ENCODE results near the gene BTBD16.

The BTBD16 gene

GRCh38 chr10:122271076-122271475 is at the start of gene BTBD16:
BTBD16 (plus strand) TSS chr10:122271296; CDS start chr10:122275082, 3,786 bp downstream.
- Histone ChIP-seq H3K27me3 (ENCODE audit: control insufficient read depth, insufficient read depth, low read length) (no peaks in the 10 kb centered on the region), H3K9ac (ENCODE audit: low read length) (no peak within 1 kb of the TSS), H3K4me1 (ENCODE audit: control insufficient read depth, low read depth, low read length) (no peaks in the 10 kb centered on the region), H3K9me3 (ENCODE audit: control insufficient read depth, low read depth, low read length) (no peaks in the 10 kb centered on the region), H3K4me3 (ENCODE audit: low read length) (no peak within 1 kb of the TSS), H3K27ac (ENCODE audit: low read length) (no peak within 1 kb of the TSS), H3K36me3 (ENCODE audit: control insufficient read depth, low read depth, low read length) (no peaks in the 10 kb centered on the region)

- H3K4me1 ChIP-seq (ENCODE audit: control insufficient read depth, low read depth, low read length), result no peaks in the 10 kb centered on the region
- H3K9me3 ChIP-seq (ENCODE audit: control insufficient read depth, low read depth, low read length), result no peaks in the 10 kb centered on the region
- H3K27ac ChIP-seq (ENCODE audit: low read length), result no peak overlapping the region
- H3K36me3 ChIP-seq (ENCODE audit: control insufficient read depth, low read depth, low read length), result peaks cover 72% of the 10 kb centered on the region
- no peaks in the 10 kb centered on the region for H3K27me3 ChIP-seq (ENCODE audit: control insufficient read depth, insufficient read depth, low read length)
- no peak overlapping the region for H3K4me3 ChIP-seq (ENCODE audit: low read length)
- H3K9ac ChIP-seq (ENCODE audit: low read length), result no peak overlapping the region
Measured at GRCh38 chr10:122221958-122222357, 49.1 kb upstream of the BTBD16 start.

- H3K27me3 ChIP-seq (ENCODE audit: control insufficient read depth, insufficient read depth, low read length), result no peaks in the 10 kb centered on the region
- no peaks in the 10 kb centered on the region for H3K4me1 ChIP-seq (ENCODE audit: control insufficient read depth, low read depth, low read length)
- no peak overlapping the region for H3K27ac ChIP-seq (ENCODE audit: low read length)
- no peak overlapping the region for H3K4me3 ChIP-seq (ENCODE audit: low read length)
- no peaks in the 10 kb centered on the region for H3K9me3 ChIP-seq (ENCODE audit: control insufficient read depth, low read depth, low read length)
- no peak overlapping the region for H3K9ac ChIP-seq (ENCODE audit: low read length)
- H3K36me3 ChIP-seq (ENCODE audit: control insufficient read depth, low read depth, low read length), result peaks cover 75% of the 10 kb centered on the region
Measured at GRCh38 chr10:122222638-122223037, 48.5 kb upstream of the BTBD16 start.

GRCh38 chr10:122224159-122224558 is 46.9 kb upstream of the BTBD16 start:
- Histone ChIP-seq H3K4me1 (ENCODE audit: control insufficient read depth, low read depth, low read length) (no peaks in the 10 kb centered on the region), H3K27me3 (ENCODE audit: control insufficient read depth, insufficient read depth, low read length) (no peaks in the 10 kb centered on the region), H3K4me3 (ENCODE audit: low read length) (no peak overlapping the region), H3K9me3 (ENCODE audit: control insufficient read depth, low read depth, low read length) (no peaks in the 10 kb centered on the region), H3K36me3 (ENCODE audit: control insufficient read depth, low read depth, low read length) (peaks cover 76% of the 10 kb centered on the region), H3K9ac (ENCODE audit: low read length) (no peak overlapping the region), H3K27ac (ENCODE audit: low read length) (no peak overlapping the region)

GRCh38 chr10:122225330-122225729 is 45.8 kb upstream of the BTBD16 start:
- H3K4me1 ChIP-seq (ENCODE audit: control insufficient read depth, low read depth, low read length), result no peaks in the 10 kb centered on the region

GRCh38 chr10:122227754-122228153 is 43.3 kb upstream of the BTBD16 start:
- Histone ChIP-seq H3K36me3 (ENCODE audit: control insufficient read depth, low read depth, low read length) (peaks cover 83% of the 10 kb centered on the region), H3K4me1 (ENCODE audit: control insufficient read depth, low read depth, low read length) (no peaks in the 10 kb centered on the region)

More at GRCh38 chr10:122225330-122225729, 45.8 kb upstream of the BTBD16 start:
- H3K27me3 ChIP-seq (ENCODE audit: control insufficient read depth, insufficient read depth, low read length), result no peaks in the 10 kb centered on the region
- H3K4me3 ChIP-seq (ENCODE audit: low read length), result no peak overlapping the region
- peaks cover 79% of the 10 kb centered on the region for H3K36me3 ChIP-seq (ENCODE audit: control insufficient read depth, low read depth, low read length)
- H3K9me3 ChIP-seq (ENCODE audit: control insufficient read depth, low read depth, low read length), result no peaks in the 10 kb centered on the region
- H3K27ac ChIP-seq (ENCODE audit: low read length), result no peak overlapping the region
- no peak overlapping the region for H3K9ac ChIP-seq (ENCODE audit: low read length)

GRCh38 chr10:122229666-122230065 is 41.4 kb upstream of the BTBD16 start:
- Histone ChIP-seq H3K9ac (ENCODE audit: low read length) (no peak overlapping the region), H3K4me1 (ENCODE audit: control insufficient read depth, low read depth, low read length) (no peaks in the 10 kb centered on the region), H3K27me3 (ENCODE audit: control insufficient read depth, insufficient read depth, low read length) (no peaks in the 10 kb centered on the region), H3K36me3 (ENCODE audit: control insufficient read depth, low read depth, low read length) (peaks cover 80% of the 10 kb centered on the region), H3K4me3 (ENCODE audit: low read length) (no peak overlapping the region), H3K9me3 (ENCODE audit: control insufficient read depth, low read depth, low read length) (no peaks in the 10 kb centered on the region), H3K27ac (ENCODE audit: low read length) (no peak overlapping the region)

More at GRCh38 chr10:122227754-122228153, 43.3 kb upstream of the BTBD16 start:
- no peaks in the 10 kb centered on the region for H3K27me3 ChIP-seq (ENCODE audit: control insufficient read depth, insufficient read depth, low read length)
- H3K9ac ChIP-seq (ENCODE audit: low read length), result no peak overlapping the region
- H3K9me3 ChIP-seq (ENCODE audit: control insufficient read depth, low read depth, low read length), result no peaks in the 10 kb centered on the region
- H3K27ac ChIP-seq (ENCODE audit: low read length), result no peak overlapping the region
- no peak overlapping the region for H3K4me3 ChIP-seq (ENCODE audit: low read length)

GRCh38 chr10:122230222-122230621 is 40.9 kb upstream of the BTBD16 start:
- Histone ChIP-seq H3K9ac (ENCODE audit: low read length) (no peak overlapping the region), H3K9me3 (ENCODE audit: control insufficient read depth, low read depth, low read length) (no peaks in the 10 kb centered on the region), H3K4me3 (ENCODE audit: low read length) (no peak overlapping the region), H3K27me3 (ENCODE audit: control insufficient read depth, insufficient read depth, low read length) (no peaks in the 10 kb centered on the region), H3K4me1 (ENCODE audit: control insufficient read depth, low read depth, low read length) (no peaks in the 10 kb centered on the region), H3K27ac (ENCODE audit: low read length) (no peak overlapping the region), H3K36me3 (ENCODE audit: control insufficient read depth, low read depth, low read length) (peaks cover 76% of the 10 kb centered on the region)

- no peak overlapping the region for H3K27ac ChIP-seq (ENCODE audit: low read length)
- no peak overlapping the region for H3K9ac ChIP-seq (ENCODE audit: low read length)
- no peaks in the 10 kb centered on the region for H3K27me3 ChIP-seq (ENCODE audit: control insufficient read depth, insufficient read depth, low read length)
- no peaks in the 10 kb centered on the region for H3K9me3 ChIP-seq (ENCODE audit: control insufficient read depth, low read depth, low read length)
- peaks cover 59% of the 10 kb centered on the region for H3K36me3 ChIP-seq (ENCODE audit: control insufficient read depth, low read depth, low read length)
- H3K4me3 ChIP-seq (ENCODE audit: low read length), result no peak overlapping the region
- no peaks in the 10 kb centered on the region for H3K4me1 ChIP-seq (ENCODE audit: control insufficient read depth, low read depth, low read length)
Measured at GRCh38 chr10:122232769-122233168, 38.3 kb upstream of the BTBD16 start.

- Histone ChIP-seq H3K27me3 (ENCODE audit: control insufficient read depth, insufficient read depth, low read length) (no peaks in the 10 kb centered on the region), H3K27ac (ENCODE audit: low read length) (no peak overlapping the region), H3K9ac (ENCODE audit: low read length) (no peak overlapping the region), H3K36me3 (ENCODE audit: control insufficient read depth, low read depth, low read length) (peaks cover 52% of the 10 kb centered on the region), H3K9me3 (ENCODE audit: control insufficient read depth, low read depth, low read length) (no peaks in the 10 kb centered on the region), H3K4me1 (ENCODE audit: control insufficient read depth, low read depth, low read length) (no peaks in the 10 kb centered on the region), H3K4me3 (ENCODE audit: low read length) (no peak overlapping the region)
Measured at GRCh38 chr10:122233857-122234348, 37.2 kb upstream of the BTBD16 start.

GRCh38 chr10:122234416-122234815 is 36.7 kb upstream of the BTBD16 start:
- no peak overlapping the region for H3K4me3 ChIP-seq (ENCODE audit: low read length)
- no peaks in the 10 kb centered on the region for H3K4me1 ChIP-seq (ENCODE audit: control insufficient read depth, low read depth, low read length)
- no peaks in the 10 kb centered on the region for H3K9me3 ChIP-seq (ENCODE audit: control insufficient read depth, low read depth, low read length)
- no peaks in the 10 kb centered on the region for H3K27me3 ChIP-seq (ENCODE audit: control insufficient read depth, insufficient read depth, low read length)
- peaks cover 51% of the 10 kb centered on the region for H3K36me3 ChIP-seq (ENCODE audit: control insufficient read depth, low read depth, low read length)
- H3K27ac ChIP-seq (ENCODE audit: low read length), result no peak overlapping the region
- no peak overlapping the region for H3K9ac ChIP-seq (ENCODE audit: low read length)

GRCh38 chr10:122236690-122237306 is 34.3 kb upstream of the BTBD16 start:
- no peak overlapping the region for H3K27ac ChIP-seq (ENCODE audit: low read length)
- H3K4me1 ChIP-seq (ENCODE audit: control insufficient read depth, low read depth, low read length), result no peaks in the 10 kb centered on the region
- H3K36me3 ChIP-seq (ENCODE audit: control insufficient read depth, low read depth, low read length), result peaks cover 47% of the 10 kb centered on the region

More at GRCh38 chr10:122236690-122237306, 34.3 kb upstream of the BTBD16 start:
- no peak overlapping the region for H3K9ac ChIP-seq (ENCODE audit: low read length)
- no peaks in the 10 kb centered on the region for H3K27me3 ChIP-seq (ENCODE audit: control insufficient read depth, insufficient read depth, low read length)
- no peak overlapping the region for H3K4me3 ChIP-seq (ENCODE audit: low read length)
- no peaks in the 10 kb centered on the region for H3K9me3 ChIP-seq (ENCODE audit: control insufficient read depth, low read depth, low read length)
